Ovary (tissue), 9 donors: Measurements from ENCODE around the gene PPP1R3F. TPM values are rescaled to one million over a fixed set of nuclear protein-coding genes. Genes with fewer than 3 reads are reported as not detected.

Experiments used
- DNase-seq, 5 donors: peaks; one replicate each; pipeline ENCODE4 v3.0.0-alpha.2; 2019 to 2020
- H3K27ac ChIP-seq, 2 donors: fragments of 200-600 bp; one replicate each; pipeline versions ENCODE4 v1.5.1 to v1.8.0; 2019 to 2022
- H3K27me3 ChIP-seq: fragments of 200-600 bp; one replicate; pipeline ENCODE4 v1.8.0; 2022
- H3K36me3 ChIP-seq: fragments of 200-600 bp; sonication (generic); one replicate; pipeline ENCODE4 v1.5.1; 2019
- H3K4me1 ChIP-seq: one replicate; pipeline ENCODE4 v1.8.1; 2013; ENCODE audit warnings: mild to moderate bottlenecking, moderate library complexity; ENCODE audit not compliant: insufficient read depth
- H3K4me3 ChIP-seq: fragments of 200-600 bp; sonication (generic); one replicate; pipeline ENCODE4 v1.5.1; 2017
- H3K9me3 ChIP-seq, 2 donors: fragments of 200-600 bp in 1 of 2; sonication (generic) in 1 of 2; one replicate each; pipeline versions ENCODE4 v1.5.1 to v1.8.1; 2013 to 2019; ENCODE audit warnings: mild to moderate bottlenecking in 1 of 2, moderate library complexity in 1 of 2
- EP300 ChIP-seq: sonication (generic); formaldehyde crosslinking; IDR thresholded peaks from one replicate; pipeline ENCODE4 v1.6.1; 2017; ENCODE audit warnings: antibody characterized with exemption
- POLR2A ChIP-seq: fragments of 450-650 bp; IDR thresholded peaks from one replicate; pipeline ENCODE4 v1.6.1; 2017; ENCODE audit warnings: antibody characterized with exemption, mild to moderate bottlenecking, moderate library complexity
- WGBS, 3 donors: extraction: QIAGEN DNeasy Blood & Tissue Kit in 1 of 3; methylation state at CpG; one replicate each; pipeline versions ENCODE4 v1.1.5 to v1.1.7; 2013 to 2017; 5-methylcytosine and 5-hydroxymethylcytosine counted together
- intact Hi-C, 4 donors: fragments of 100-400 bp; cut with DNase I; formaldehyde crosslinking; loops; one replicate each; pipeline versions ENCODE4 v1.11.0 to v1.15.1; 2022 to 2023
- polyA plus RNA-seq, 2 donors: library from polyadenylated mRNA; stranded (reverse); fragments of 200-250 nt in 1 of 2; fragments of 350-450 nt in 1 of 2; fragmentation: Illumina TruSeq in 1 of 2; extraction: RNeasy Lipid Tissue Mini Kit (QIAGEN cat#74804) in 1 of 2; gene quantifications; one replicate each; pipeline ENCODE4 v1.2.3, GENCODE V29; 2013 to 2014
- total RNA-seq, 7 donors: library from RNA; depleted of rRNA in 2 of 7; stranded (reverse); fragments of >200 nt in 2 of 7; fragmentation: NEBNext Ultra II Directional in 3 of 7; extraction: Animal tissue kit (Norgen Biotek cat#: 25700) in 3 of 7; gene quantifications; one replicate each; pipeline versions ENCODE4 v1.1.0 to v1.2.4, GENCODE V29; 2016 to 2023
- TF ChIP-seq, protein P1 (sequence below), 3 donors: fragments of 450-650 bp in 2 of 3; fragments of 200-600 bp in 1 of 3; IDR thresholded peaks; one replicate each; pipeline versions ENCODE4 v1.5.1 to v1.8.0; 2016 to 2022; ENCODE audit warnings: antibody characterized with exemption in 3 of 3, mild to moderate bottlenecking in 1 of 3
- donor health status: DM: no; HTN: no; CAD: no; lungs with moderate emphysema.
- donor health status: DM: no; HTN: no; CAD: no.
- donor health status: Bipolar disorder and iron deficiency.
- donor health status: DM: yes; HTN: yes; CAD: no.
- donor health status: DM: no; HTN: no; CAD: no.
- donor health status: DM: yes; HTN: yes; CAD: no.

The PPP1R3F gene
- total and polyA plus RNA-seq, 9 donors: 1.7 to 16.1 (median 12.3) TPM

DNA sequence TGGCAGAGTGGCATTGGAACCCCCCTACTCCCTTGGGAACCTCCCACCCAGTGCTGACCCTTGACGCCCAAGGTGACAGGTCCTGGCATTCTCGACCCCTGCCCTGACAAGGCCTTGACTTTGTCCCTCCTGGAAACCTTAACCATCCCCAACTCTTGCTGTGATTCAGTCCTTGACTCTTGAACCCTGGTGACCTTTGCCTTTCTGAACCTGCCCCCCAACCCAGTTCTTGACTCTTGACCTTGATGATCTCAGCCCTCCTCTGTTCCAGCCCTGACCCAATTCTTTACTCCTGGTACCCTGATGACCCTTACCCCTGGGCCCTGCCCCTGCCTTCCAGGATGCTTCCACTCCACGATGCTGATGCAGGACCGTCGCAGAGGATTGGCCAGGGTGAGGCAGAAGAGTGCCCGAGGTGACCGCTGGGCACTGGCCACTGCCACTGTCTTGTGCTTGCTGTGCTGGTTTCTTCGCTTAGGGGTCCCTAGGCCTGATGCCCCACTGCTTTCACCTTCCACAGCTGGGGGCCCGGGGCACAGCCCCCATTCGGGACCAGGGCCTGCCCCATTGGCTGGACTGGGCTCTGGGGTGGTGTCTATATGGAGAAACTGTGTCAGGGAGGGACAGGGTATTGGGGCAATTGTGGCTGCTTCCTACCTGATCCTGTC, 38.1 kb upstream of the PPP1R3F start:
- DNase-seq: no peak
- 86 to 92% (median 87%) methylated on average over 10 of the region's 10 CpGs for WGBS, 3 donors
- TF ChIP-seq POLR2A (no peak), EP300 (no peak)
- TF ChIP-seq, protein P1, sequence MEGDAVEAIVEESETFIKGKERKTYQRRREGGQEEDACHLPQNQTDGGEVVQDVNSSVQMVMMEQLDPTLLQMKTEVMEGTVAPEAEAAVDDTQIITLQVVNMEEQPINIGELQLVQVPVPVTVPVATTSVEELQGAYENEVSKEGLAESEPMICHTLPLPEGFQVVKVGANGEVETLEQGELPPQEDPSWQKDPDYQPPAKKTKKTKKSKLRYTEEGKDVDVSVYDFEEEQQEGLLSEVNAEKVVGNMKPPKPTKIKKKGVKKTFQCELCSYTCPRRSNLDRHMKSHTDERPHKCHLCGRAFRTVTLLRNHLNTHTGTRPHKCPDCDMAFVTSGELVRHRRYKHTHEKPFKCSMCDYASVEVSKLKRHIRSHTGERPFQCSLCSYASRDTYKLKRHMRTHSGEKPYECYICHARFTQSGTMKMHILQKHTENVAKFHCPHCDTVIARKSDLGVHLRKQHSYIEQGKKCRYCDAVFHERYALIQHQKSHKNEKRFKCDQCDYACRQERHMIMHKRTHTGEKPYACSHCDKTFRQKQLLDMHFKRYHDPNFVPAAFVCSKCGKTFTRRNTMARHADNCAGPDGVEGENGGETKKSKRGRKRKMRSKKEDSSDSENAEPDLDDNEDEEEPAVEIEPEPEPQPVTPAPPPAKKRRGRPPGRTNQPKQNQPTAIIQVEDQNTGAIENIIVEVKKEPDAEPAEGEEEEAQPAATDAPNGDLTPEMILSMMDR (IDR thresholded peaks at IDR 0.05): no peak

DNA sequence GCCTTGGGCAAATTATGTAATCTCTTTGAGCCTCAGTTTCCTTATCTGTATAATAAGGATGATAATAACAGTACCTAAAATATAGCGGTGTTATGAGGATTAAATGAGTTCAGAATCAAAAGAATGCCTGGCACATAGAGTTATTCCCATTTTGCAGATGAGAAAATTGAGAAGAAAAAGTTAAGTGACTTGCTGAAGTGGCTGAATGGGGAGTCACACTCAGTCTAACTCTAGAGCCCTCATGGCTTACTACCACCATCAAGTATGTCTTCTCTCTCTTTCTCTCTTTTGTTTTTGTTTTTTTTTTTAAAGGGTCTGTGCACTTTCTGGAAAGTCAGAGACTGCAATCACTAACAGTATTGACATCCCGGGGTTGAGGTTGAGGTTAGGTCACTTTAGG, 37.1 kb upstream of the PPP1R3F start:
- Histone ChIP-seq H3K4me1 (no peaks in the 10 kb centered on the region), H3K27ac (no peak overlapping the region), H3K4me3 (no peak overlapping the region), H3K27me3 (no peaks in the 10 kb centered on the region), H3K36me3 (no peaks in the 10 kb centered on the region), H3K9me3 (no peaks in the 10 kb centered on the region)
- no peak for TF ChIP-seq POLR2A
- TF ChIP-seq, protein P1 (IDR thresholded peaks at IDR 0.05): no peak
- no peak for TF ChIP-seq EP300
- no peak for DNase-seq
- 64 to 76% (median 68%) methylated on average over 2 of the region's 2 CpGs for WGBS, 3 donors
- intact Hi-C loops: no loop called here

More for the DNA sequence above, 38.1 kb upstream of the PPP1R3F start:
- Histone ChIP-seq H3K36me3 (no peaks in the 10 kb centered on the region), H3K9me3 (no peaks in the 10 kb centered on the region), H3K4me1 (no peaks in the 10 kb centered on the region), H3K27me3 (no peaks in the 10 kb centered on the region), H3K27ac (no peak overlapping the region), H3K4me3 (no peak overlapping the region)
- intact Hi-C loops: no loop called here

DNA sequence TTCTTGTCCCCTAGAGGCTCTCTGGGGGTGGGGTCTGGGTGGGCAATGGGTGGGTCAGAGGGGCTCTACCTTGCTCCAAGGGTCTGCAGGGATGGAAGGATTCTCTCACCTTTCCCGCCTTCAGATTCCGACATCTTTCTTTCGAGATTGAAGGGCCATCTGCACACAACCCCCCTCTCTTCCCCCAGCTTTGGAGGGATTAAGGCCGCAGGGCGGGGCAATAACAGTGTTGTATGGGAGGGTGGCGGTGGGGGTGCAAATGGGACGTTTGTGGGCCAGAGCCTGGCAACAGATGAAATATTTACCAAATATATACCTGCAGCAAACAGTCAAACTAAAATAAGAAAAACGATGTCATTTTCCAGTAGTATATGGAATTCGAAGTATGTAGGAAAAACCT, 36.4 kb upstream of the PPP1R3F start, which contains the start of gene CACNA1F:
Gene CACNA1F, minus strand, starts transcription at position 165 of the 400 bp plus-strand sequence. Its CDS starts 31 bp downstream, at position 134.
- H3K4me3 ChIP-seq: no peak within 1 kb of the TSS
- no peaks in the 10 kb centered on the region for H3K36me3 ChIP-seq
- H3K9me3 ChIP-seq: no peaks in the 10 kb centered on the region
- TF ChIP-seq EP300: no peak
- TF ChIP-seq POLR2A: no peak
- TF ChIP-seq, protein P1 (IDR thresholded peaks at IDR 0.05): no peak
- H3K27me3 ChIP-seq: no peaks in the 10 kb centered on the region
- DNase-seq: no peak
- H3K4me1 ChIP-seq: no peaks in the 10 kb centered on the region
- intact Hi-C loops: no loop called here
- H3K27ac ChIP-seq: no peak within 1 kb of the TSS
- 72 to 73% (median 73%) methylated on average over 9 of the region's 9 CpGs for WGBS, 3 donors

DNA sequence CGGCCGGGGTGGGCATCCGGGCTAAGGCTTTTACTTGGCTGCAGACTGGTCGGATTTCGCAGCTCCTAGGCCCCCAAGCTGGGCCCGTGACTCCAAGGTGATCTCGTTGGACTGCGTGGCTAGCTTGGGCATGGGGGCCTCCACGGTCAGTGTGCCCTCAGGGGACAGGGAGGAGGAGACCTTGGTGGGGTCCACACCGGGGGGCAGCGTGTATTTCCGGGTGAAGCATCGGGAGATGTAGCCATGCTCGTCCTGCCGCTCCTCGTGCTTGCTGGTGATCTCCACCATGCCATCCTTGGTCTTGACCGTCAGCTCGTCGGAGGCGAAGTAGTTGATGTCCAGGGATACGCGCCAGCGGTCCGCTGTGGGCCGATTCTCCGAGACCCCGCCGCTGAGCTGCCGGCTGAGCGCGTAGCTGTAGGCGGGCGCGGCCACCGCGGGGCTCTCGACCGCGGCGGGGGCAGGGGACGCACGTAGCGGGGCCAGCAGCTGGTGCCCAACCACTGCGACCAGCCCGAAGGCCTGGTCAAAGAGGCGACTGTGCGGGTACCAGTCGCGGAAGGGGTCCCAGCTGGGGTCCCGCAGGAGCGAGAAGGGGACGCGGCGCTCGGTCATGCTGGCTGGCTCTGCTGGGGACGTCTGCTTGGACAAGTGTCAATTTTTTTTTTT, 35.6 kb upstream of the PPP1R3F start:
- intact Hi-C loops: no loop called here
- WGBS, 3 donors: 49 to 65% (median 60%) methylated on average over 44 to 56 of the region's 56 CpGs
- Histone ChIP-seq H3K27ac (no peak overlapping the region), H3K4me3 (no peak overlapping the region), H3K9me3 (no peaks in the 10 kb centered on the region), H3K27me3 (no peaks in the 10 kb centered on the region), H3K36me3 (no peaks in the 10 kb centered on the region), H3K4me1 (no peaks in the 10 kb centered on the region)
- no peak for DNase-seq
- TF ChIP-seq POLR2A: no peak
- TF ChIP-seq, protein P1 (IDR thresholded peaks at IDR 0.05): no peak
- TF ChIP-seq EP300: no peak
